Stimulated activated CD4-positive, alpha-beta T cell treated with anti-CD3 and anti-CD28 coated beads, Interleukin-4, amount 100 ng/mL, for 4 hours (primary cell): ENCODE data around the gene RAF1.
A peak's percentile ranks its signal among the peaks of the same experiment; 100 is the strongest.
"Not testable (repeated sequence)": the region's sequence is repeated elsewhere in the genome, so short reads cannot be mapped to it uniquely, and the experiment has no call there.

ENCODE experiments used
- DNase-seq, 2 experiments: peaks; one replicate each; pipeline ENCODE4 v3.0.0-alpha.2; 2020

Gene RAF1

GRCh38 chr3:12633108-12633507 lies 30.8 kb downstream of the RAF1 start:
- DNase-seq: no peak

DNA sequence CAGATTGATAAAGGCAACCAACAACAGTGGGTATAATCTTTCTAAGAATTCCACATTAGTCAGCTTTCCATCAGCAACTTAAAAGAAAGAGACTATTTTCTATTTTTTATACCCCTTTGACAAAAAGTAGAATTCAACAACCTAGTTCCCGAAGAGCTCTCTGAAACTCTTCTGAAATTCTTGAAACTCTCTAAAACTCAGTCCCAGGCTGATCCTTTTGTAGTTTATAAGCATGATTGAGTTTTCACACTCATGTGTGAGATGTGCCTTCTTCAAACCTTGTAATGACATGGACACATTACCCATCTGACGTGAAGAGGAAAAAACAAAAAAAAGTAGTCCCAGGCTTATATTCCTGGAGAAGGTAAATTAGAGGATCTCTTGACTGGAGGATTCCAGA lies 31.4 kb downstream of the RAF1 start:
- no peak for DNase-seq

- not testable (repeated sequence) for DNase-seq
Measured at GRCh38 chr3:12630843-12631242, 33.1 kb downstream of the RAF1 start.

DNA sequence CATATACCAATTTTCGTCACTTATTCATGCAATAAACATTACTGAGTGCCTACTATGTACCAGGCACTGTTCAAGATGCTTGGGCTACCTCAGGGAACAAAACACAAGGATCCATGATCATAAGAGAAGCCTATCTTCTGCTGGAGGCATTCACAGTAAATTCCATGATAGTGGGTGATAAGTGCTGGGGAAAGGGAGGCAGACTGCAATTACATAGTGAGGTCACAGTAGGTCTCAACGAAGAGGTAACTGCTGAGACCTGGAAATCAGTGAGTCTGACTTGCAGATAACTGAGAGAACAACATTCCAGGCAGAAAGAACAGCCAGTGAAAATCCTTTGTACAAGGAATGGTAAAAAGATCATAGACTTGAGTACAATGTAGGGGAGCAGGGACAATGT lies 33.6 kb downstream of the RAF1 start:
- DNase-seq: no peak

DNA sequence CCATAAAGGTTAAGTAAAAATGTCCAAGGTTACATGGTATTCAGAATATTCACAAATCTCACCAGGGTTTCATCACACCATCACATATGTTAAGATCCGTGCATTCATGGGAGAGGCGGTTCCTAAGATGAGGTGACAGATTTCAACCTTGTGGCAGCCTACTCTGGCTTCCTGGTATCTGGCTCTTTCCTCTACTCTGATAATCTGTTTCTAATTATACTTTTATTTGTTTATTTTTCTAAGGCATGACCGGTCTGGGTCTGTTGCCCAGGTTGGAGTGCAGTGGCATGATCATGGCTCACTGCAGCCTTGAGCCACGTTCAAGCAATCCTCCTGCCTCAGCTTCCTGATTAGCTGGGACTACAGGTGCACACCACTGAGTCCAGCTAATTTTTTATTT lies 34.4 kb downstream of the RAF1 start:
- no peak for DNase-seq

- no peak for DNase-seq
Measured at GRCh38 chr3:12628813-12629212, 35.1 kb downstream of the RAF1 start.

DNA sequence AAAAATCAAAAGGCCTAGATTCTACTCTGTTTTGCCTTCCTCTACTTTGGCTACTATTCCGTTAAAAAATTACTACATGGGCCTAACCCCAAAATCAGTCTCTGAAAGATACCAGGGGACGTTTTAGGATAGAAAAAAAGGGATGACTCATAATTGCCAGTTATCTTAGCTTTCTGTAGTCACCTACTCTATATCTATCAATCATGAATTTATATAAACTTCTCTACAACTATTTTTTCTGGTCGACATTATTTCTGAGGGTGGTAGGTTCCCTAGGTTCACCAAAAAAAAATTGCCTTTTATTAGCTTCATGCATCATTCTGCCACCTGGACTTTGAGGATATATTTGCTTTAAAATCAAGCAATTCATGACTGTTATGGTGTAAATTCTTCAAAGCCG lies 36.5 kb downstream of the RAF1 start:
- no peak for DNase-seq

- DNase-seq: not testable (repeated sequence)
Measured at GRCh38 chr3:12624964-12625363, 39.0 kb downstream of the RAF1 start.

GRCh38 chr3:12624056-12624455 lies 39.9 kb downstream of the RAF1 start:
- DNase-seq: no peak

DNA sequence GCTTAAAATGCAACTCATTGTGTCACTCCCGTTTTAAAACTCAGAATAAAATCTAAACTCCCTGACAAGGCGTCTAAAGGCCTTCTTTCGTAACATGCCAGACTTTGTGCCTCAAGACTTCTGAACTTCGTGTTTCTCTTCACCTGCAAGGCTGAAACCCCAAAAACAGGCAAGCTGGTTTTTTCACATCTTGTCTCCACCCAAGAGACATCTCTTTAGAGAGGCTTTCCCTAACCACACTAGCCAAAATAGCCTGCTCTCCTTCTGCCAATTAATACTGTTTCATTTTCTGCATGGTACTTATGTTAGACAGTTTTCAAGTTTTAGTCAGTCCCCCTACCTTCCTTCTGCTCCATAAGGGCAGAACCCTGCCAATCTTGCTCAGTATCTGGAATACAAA lies 41.6 kb downstream of the RAF1 start:
- DNase-seq: no peak

DNA sequence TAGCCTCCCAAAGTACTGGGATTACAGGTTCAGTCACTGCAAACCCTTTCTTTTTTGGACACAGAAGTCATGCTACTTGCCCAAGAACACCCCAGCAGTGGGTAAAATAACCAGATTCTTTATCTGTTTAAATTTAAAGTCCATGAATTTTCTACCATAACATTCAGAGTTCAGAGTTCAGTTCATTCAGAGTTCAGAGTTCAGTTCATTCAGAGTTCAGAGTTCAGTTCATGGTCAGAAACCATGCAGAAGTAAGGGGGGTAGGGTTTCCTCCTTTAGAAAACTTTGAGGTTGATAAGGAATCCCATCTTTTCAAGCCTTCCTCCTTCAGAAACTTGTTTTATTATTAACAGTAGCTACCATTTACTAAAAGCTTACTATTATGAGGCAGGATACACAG lies 43.2 kb downstream of the RAF1 start:
- no peak for DNase-seq

DNA sequence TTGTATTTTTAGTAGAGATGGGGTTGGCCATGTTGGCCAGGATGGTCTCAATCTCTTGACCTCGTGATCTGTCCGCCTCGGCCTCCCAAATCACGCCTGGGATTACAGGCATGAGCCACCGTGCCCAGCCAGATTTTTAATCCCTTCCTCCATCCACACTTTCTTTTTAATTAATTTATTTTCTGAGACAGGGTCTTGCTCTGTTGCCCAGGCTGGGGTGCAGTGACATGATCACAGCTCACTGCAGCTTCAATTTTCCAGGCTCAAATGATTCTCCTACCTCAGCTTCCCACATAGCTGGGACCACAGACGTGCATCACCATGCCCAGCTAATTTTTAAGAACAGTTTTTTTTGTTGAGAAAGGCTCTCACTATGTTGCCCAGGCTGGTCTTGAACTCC lies 43.6 kb downstream of the RAF1 start:
- no peak for DNase-seq

DNA sequence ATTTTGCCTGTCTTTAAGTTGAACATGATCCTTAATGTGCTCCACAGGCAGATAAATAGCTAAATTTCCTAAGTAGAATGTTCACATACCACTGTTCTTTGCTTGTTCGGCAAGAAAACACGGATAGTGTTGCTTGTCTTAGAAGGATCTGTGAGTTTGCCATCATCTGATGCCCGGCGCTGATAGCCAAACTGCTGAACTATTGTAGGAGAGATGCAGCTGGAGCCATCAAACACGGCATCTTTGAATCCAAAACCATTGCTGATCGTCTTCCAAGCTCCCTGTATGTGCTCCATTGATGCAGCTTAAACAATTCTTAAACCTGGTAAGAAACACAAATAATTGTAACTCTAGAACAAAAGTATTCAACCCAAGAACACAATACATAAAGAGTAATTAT lies 45.5 kb downstream of the RAF1 start:
- no peak for DNase-seq

DNA sequence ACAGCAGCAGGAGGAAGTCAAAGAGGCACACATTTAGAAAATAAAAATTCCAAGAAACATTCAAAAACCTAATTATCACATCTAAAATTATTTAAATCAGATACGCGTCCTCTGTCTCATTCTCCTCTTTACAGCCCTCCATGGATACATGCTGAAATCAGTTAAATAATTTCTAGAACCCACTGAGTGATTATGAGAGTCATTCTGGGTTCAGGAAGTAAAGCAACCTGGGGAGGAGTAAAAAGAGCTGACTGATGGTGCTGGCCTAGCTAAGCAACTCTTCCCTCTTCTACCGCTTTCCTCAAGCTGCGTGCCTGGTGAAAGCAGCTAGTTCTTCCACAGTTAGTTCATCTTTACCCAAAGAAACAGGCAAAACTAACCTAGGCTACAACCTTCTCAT lies 48.7 kb downstream of the RAF1 start:
- no peak for DNase-seq

- DNase-seq: peak in 1 of 2 experiments; percentile 6
Measured at GRCh38 chr3:12613250-12613649, 50.7 kb downstream of the RAF1 start.

DNA sequence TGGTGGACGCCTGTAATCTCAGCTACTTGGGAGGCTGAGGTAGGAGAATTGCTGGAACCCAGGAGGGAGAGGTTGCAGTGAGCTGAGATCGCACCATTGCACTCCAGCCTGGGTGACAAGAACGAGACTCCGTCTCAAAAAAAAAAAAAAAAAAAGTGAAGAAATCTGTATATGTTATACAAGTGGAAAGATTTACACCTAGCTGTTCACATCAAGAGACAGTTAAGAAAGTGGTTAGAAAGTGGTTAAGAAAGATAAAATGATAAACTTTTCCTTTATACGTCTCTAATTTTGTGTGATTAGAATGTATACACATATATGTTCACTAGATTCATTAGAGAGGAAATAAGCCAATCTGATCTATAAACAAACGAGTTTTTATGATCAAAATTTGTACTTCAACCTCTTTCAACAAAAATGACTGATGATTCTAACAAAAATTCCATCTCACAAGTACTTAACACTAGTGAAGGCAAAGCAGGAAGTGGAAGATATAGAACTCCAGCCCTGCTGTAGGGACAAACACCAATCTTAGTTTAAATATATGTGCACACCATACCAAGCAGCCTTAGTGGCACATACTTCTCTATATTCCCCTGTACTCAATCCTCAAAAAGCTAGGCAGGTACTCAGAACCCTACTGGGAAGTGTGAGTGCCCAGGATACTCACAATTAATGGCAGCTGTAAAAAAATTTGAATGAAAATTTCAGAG lies 51.2 kb downstream of the RAF1 start:
- DNase-seq: no peak

GRCh38 chr3:12611117-12611516 lies 52.8 kb downstream of the RAF1 start:
- DNase-seq: no peak

GRCh38 chr3:12608376-12608775 lies 55.5 kb downstream of the RAF1 start:
- no peak for DNase-seq

GRCh38 chr3:12603969-12604368 lies 59.9 kb downstream of the RAF1 start:
- DNase-seq: no peak

DNA sequence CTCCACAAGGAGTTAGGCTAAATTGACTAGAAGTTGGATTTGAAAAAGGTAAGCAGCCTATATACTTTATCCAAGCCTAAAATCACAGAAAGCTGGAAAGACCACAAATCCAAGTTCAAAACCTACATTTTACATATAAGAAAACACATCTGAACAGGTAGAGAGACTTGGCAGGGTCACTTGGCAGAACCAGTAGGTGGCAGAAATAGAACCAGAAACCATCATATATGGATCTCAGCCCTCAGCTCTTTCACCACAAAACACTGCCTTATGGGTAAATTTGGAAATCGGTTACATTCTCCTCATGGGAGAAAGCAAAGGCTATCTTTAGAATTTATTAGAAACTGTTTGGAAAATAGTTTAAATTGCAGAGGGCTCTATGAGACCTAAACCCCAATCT lies 62.8 kb downstream of the RAF1 start:
- no peak for DNase-seq

- DNase-seq: no peak
Measured at GRCh38 chr3:12598890-12599289, 65.0 kb downstream of the RAF1 start.

DNA sequence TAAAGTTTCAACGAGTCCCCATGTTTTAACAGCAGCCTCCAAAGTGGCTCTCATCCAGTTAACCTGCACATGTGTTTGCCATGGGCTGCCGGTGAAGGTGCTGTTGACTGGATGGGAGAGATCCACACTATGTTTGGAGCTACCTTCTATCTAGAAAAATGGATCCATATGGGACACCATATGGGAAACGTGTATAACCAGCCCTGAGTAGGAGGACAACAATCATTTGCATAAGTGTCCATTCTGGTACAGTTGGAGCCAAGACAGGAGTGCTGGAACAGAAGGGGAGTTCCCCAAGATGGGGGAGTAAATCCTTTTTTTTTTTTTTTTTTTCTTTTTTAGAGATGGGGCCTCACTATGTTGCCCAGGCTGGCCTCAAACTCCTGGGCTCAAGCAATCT lies 70.4 kb downstream of the RAF1 start:
- DNase-seq: no peak

- DNase-seq: no peak
Measured at GRCh38 chr3:12591997-12592715, 71.8 kb downstream of the RAF1 start.

GRCh38 chr3:12591456-12591855 lies 72.5 kb downstream of the RAF1 start:
- no peak for DNase-seq

- DNase-seq: no peak
Measured at GRCh38 chr3:12590096-12590495, 73.8 kb downstream of the RAF1 start.
